ENCODE measurements around the gene FARP1. TPM values are rescaled to one million over a fixed set of nuclear protein-coding genes. Genes with fewer than 3 reads are reported as not detected.

The FARP1 gene
- total and polyA plus RNA-seq, 10 of the 15 experiments (the other 5 are each of a cell fraction or from before 2014, with no cell fraction given), result 0.17 to 6.9 (median 0.68) TPM

- no peak overlapping the region for H3K27ac ChIP-seq (ENCODE audit: control insufficient read depth, insufficient read depth)
- H3K4me3 ChIP-seq, result no peak overlapping the region
- DNase-seq (ENCODE audit: low read depth, low spot score), result no peak
- H3K27me3 ChIP-seq (replicated peaks in 1 of 2; ENCODE audit: control insufficient read depth in 2 of 2, insufficient read depth in 2 of 2, low read length in 1 of 2), result no peaks in the 10 kb centered on the region
- FAIRE-seq, result no peak
- RAD21 ChIA-PET (ENCODE audit: unreplicated experiment), result no interaction called here
- no TSS peak for BruUV-seq (replicated peaks)
- ATAC-seq, result no peak
- in situ Hi-C loops (cut with MboI), result no loop called here
- no peak overlapping the region for H2AFZ ChIP-seq (ENCODE audit: control insufficient read depth, low read depth, low read length)
- SMC1A ChIA-PET (ENCODE audit: uncharacterized antibody, unreplicated experiment), result interaction anchor here (0.9 to 1.2 kb wide), 2 partner anchors 30 to 79 kb away, joined by 3 to 4 read pairs; no protein-coding TSS in a partner anchor
- intact Hi-C loops (cut with micrococcal nuclease; ENCODE audit: unreplicated experiment), result no loop called here
- no peaks in the 10 kb centered on the region for H3K79me2 ChIP-seq (ENCODE audit: control insufficient read depth, insufficient read depth, low read length)
- H3K9ac ChIP-seq (ENCODE audit: control insufficient read depth, insufficient read depth, low read length), result no peak overlapping the region
- no peaks in the 10 kb centered on the region for H3K9me3 ChIP-seq (replicated peaks; ENCODE audit: control insufficient read depth, insufficient read depth, low read length)
- no peak overlapping the region for H3K4me2 ChIP-seq (ENCODE audit: control insufficient read depth, insufficient read depth)
- CTCF ChIA-PET, result no interaction called here
- H3K36me3 ChIP-seq (ENCODE audit: control insufficient read depth in 2 of 2, insufficient read depth in 2 of 2, low read length in 1 of 2), result no peaks in the 10 kb centered on the region
- POLR2A ChIA-PET, result no interaction called here
- 44% methylated on average over 12 of the region's 12 CpGs for WGBS (ENCODE audit: insufficient coverage, insufficient replicate concordance, low lambda C conversion rate, missing lambda C conversion rate)
- no peak for TF ChIP-seq CHD2 (IDR thresholded peaks at IDR 0.05; ENCODE audit: borderline replicate concordance, low read depth, low read length)
- TF ChIP-seq KAT2A (conservative IDR thresholded peaks at IDR 0.05; ENCODE audit: control insufficient read depth, low read depth, low read length), result no peak
- no peak for TF ChIP-seq NFYB (IDR thresholded peaks at IDR 0.05; ENCODE audit: insufficient read depth, low read depth, low read length)
- TF ChIP-seq SMC3 (IDR thresholded peaks at IDR 0.05; ENCODE audit: borderline replicate concordance, low read length), result no peak
- no peaks in the 10 kb centered on the region for H3K4me1 ChIP-seq (ENCODE audit: control insufficient read depth, insufficient read depth, low read length)
- H4K20me1 ChIP-seq (ENCODE audit: control insufficient read depth, insufficient read depth), result no peaks in the 10 kb centered on the region
Measured at GRCh38 chr13:98273824-98274742, 131.2 kb downstream of the FARP1 start.

- ChIA-PET CTCF (interaction anchor here (1.6 kb wide), 1 partner anchor 9 kb away, joined by 5 read pairs; no protein-coding TSS in a partner anchor), SMC1A (ENCODE audit: uncharacterized antibody, unreplicated experiment) (interaction anchor here (1.2 kb wide), 1 partner anchor 31 kb away, joined by 4 read pairs; no protein-coding TSS in a partner anchor), RAD21 (ENCODE audit: unreplicated experiment) (no interaction called here), POLR2A (no interaction called here)
- in situ Hi-C loops (cut with MboI), result no loop called here
- no peak overlapping the region for H3K4me2 ChIP-seq (ENCODE audit: control insufficient read depth, insufficient read depth)
- intact Hi-C loops (cut with micrococcal nuclease; ENCODE audit: unreplicated experiment), result no loop called here
- no peaks in the 10 kb centered on the region for H3K9me3 ChIP-seq (replicated peaks; ENCODE audit: control insufficient read depth, insufficient read depth, low read length)
- no peaks in the 10 kb centered on the region; the same call in 1 of the 2 replicates for H3K4me1 ChIP-seq (ENCODE audit: control insufficient read depth, insufficient read depth, low read length)
- H4K20me1 ChIP-seq (ENCODE audit: control insufficient read depth, insufficient read depth), result no peaks in the 10 kb centered on the region
- DNase-seq (ENCODE audit: low read depth, low spot score) (no peak), ATAC-seq (no peak), FAIRE-seq (no peak)
- no peak overlapping the region for H2AFZ ChIP-seq (ENCODE audit: control insufficient read depth, low read depth, low read length)
- no peak overlapping the region for H3K4me3 ChIP-seq
- no peak overlapping the region for H3K9ac ChIP-seq (ENCODE audit: control insufficient read depth, insufficient read depth, low read length)
- H3K79me2 ChIP-seq (ENCODE audit: control insufficient read depth, insufficient read depth, low read length), result no peaks in the 10 kb centered on the region
- no peak overlapping the region for H3K27ac ChIP-seq (ENCODE audit: control insufficient read depth, insufficient read depth)
- WGBS (ENCODE audit: insufficient coverage, insufficient replicate concordance, low lambda C conversion rate, missing lambda C conversion rate), result 52% methylated on average over 2 of the region's 2 CpGs
- H3K27me3 ChIP-seq (replicated peaks in 1 of 2; ENCODE audit: control insufficient read depth in 2 of 2, insufficient read depth in 2 of 2, low read length in 1 of 2), result no peaks in the 10 kb centered on the region
- no TSS peak for BruUV-seq (replicated peaks)
- H3K36me3 ChIP-seq (ENCODE audit: control insufficient read depth in 2 of 2, insufficient read depth in 2 of 2, low read length in 1 of 2), result no peaks in the 10 kb centered on the region
- TF ChIP-seq USF2 (IDR thresholded peaks at IDR 0.05; ENCODE audit: borderline replicate concordance, low read depth, low read length) (no peak), USF1 (IDR thresholded peaks at IDR 0.05; ENCODE audit: borderline replicate concordance, extremely low read length, insufficient read depth, low read depth, low read length) (no peak), CBX5 (IDR thresholded peaks at IDR 0.05; ENCODE audit: low read depth) (no peak), EZH2 (IDR thresholded peaks at IDR 0.05; ENCODE audit: borderline replicate concordance, control insufficient read depth, low read depth, low read length) (no peak), SKIL (IDR thresholded peaks at IDR 0.05; ENCODE audit: low read depth, poor library complexity, severe bottlenecking) (no peak), CBFB (IDR thresholded peaks at IDR 0.05; ENCODE audit: low read depth) (no peak), MTA3 (IDR thresholded peaks at IDR 0.05; ENCODE audit: borderline replicate concordance, low read length) (no peak)
Measured at GRCh38 chr13:98274921-98275487, 132.1 kb downstream of the FARP1 start.
